Ovary (tissue), 9 donors: Measurements from ENCODE around the gene SLC6A18. TPM values are rescaled to one million over a fixed set of nuclear protein-coding genes. Genes with fewer than 3 reads are reported as not detected.

Source experiments
- DNase-seq, 5 donors: peaks; one replicate each; pipeline ENCODE4 v3.0.0-alpha.2; 2019 to 2020
- H3K27ac ChIP-seq, 2 donors: fragments of 200-600 bp; one replicate each; pipeline versions ENCODE4 v1.5.1 to v1.8.0; 2019 to 2022
- H3K27me3 ChIP-seq: fragments of 200-600 bp; one replicate; pipeline ENCODE4 v1.8.0; 2022
- H3K36me3 ChIP-seq: fragments of 200-600 bp; sonication (generic); one replicate; pipeline ENCODE4 v1.5.1; 2019
- H3K4me1 ChIP-seq: one replicate; pipeline ENCODE4 v1.8.1; 2013; ENCODE audit warnings: mild to moderate bottlenecking, moderate library complexity; ENCODE audit not compliant: insufficient read depth
- H3K4me3 ChIP-seq: fragments of 200-600 bp; sonication (generic); one replicate; pipeline ENCODE4 v1.5.1; 2017
- H3K9me3 ChIP-seq, 2 donors: fragments of 200-600 bp in 1 of 2; sonication (generic) in 1 of 2; one replicate each; pipeline versions ENCODE4 v1.5.1 to v1.8.1; 2013 to 2019; ENCODE audit warnings: mild to moderate bottlenecking in 1 of 2, moderate library complexity in 1 of 2
- EP300 ChIP-seq: sonication (generic); formaldehyde crosslinking; IDR thresholded peaks from one replicate; pipeline ENCODE4 v1.6.1; 2017; ENCODE audit warnings: antibody characterized with exemption
- POLR2A ChIP-seq: fragments of 450-650 bp; IDR thresholded peaks from one replicate; pipeline ENCODE4 v1.6.1; 2017; ENCODE audit warnings: antibody characterized with exemption, mild to moderate bottlenecking, moderate library complexity
- WGBS, 3 donors: extraction: QIAGEN DNeasy Blood & Tissue Kit in 1 of 3; methylation state at CpG; one replicate each; pipeline versions ENCODE4 v1.1.5 to v1.1.7; 2013 to 2017; 5-methylcytosine and 5-hydroxymethylcytosine counted together
- intact Hi-C, 4 donors: fragments of 100-400 bp; cut with DNase I; formaldehyde crosslinking; loops; one replicate each; pipeline versions ENCODE4 v1.11.0 to v1.15.1; 2022 to 2023
- polyA plus RNA-seq, 2 donors: library from polyadenylated mRNA; stranded (reverse); fragments of 200-250 nt in 1 of 2; fragments of 350-450 nt in 1 of 2; fragmentation: Illumina TruSeq in 1 of 2; extraction: RNeasy Lipid Tissue Mini Kit (QIAGEN cat#74804) in 1 of 2; gene quantifications; one replicate each; pipeline ENCODE4 v1.2.3, GENCODE V29; 2013 to 2014
- total RNA-seq, 7 donors: library from RNA; depleted of rRNA in 2 of 7; stranded (reverse); fragments of >200 nt in 2 of 7; fragmentation: NEBNext Ultra II Directional in 3 of 7; extraction: Animal tissue kit (Norgen Biotek cat#: 25700) in 3 of 7; gene quantifications; one replicate each; pipeline versions ENCODE4 v1.1.0 to v1.2.4, GENCODE V29; 2016 to 2023
- TF ChIP-seq, protein P1 (sequence below), 3 donors: fragments of 450-650 bp in 2 of 3; fragments of 200-600 bp in 1 of 3; IDR thresholded peaks; one replicate each; pipeline versions ENCODE4 v1.5.1 to v1.8.0; 2016 to 2022; ENCODE audit warnings: antibody characterized with exemption in 3 of 3, mild to moderate bottlenecking in 1 of 3
- donor health status: DM: no; HTN: no; CAD: no; lungs with moderate emphysema.
- donor health status: DM: no; HTN: no; CAD: no.
- donor health status: Bipolar disorder and iron deficiency.
- donor health status: DM: yes; HTN: yes; CAD: no.
- donor health status: DM: no; HTN: no; CAD: no.
- donor health status: DM: yes; HTN: yes; CAD: no.

The SLC6A18 gene
- total and polyA plus RNA-seq, 9 donors: not detected

DNA sequence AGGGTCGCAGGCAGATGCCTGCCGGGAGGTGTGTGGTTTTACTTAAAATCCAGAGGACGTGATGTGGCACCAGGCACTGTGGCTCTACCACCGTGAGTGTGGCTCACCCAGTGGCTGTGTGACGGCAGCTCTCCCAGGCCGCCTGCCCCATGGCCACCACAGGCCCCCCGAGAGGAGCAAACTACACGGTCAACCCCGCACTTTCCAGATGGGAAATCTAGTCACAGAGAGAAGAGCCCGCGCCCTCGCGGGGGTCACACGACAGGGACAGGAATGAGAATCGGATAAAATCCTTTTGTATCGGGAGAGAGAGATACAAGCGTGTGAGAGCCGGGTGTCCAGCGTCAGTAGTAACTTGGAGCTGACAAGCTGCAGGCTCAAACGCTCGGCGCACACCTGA, 45.2 kb downstream of the SLC6A18 start:
- Histone ChIP-seq H3K9me3 (no peaks in the 10 kb centered on the region), H3K27ac (no peak overlapping the region), H3K4me1 (no peaks in the 10 kb centered on the region), H3K4me3 (no peak overlapping the region), H3K36me3 (no peaks in the 10 kb centered on the region), H3K27me3 (no peaks in the 10 kb centered on the region)
- DNase-seq: no peak
- TF ChIP-seq, protein P1, sequence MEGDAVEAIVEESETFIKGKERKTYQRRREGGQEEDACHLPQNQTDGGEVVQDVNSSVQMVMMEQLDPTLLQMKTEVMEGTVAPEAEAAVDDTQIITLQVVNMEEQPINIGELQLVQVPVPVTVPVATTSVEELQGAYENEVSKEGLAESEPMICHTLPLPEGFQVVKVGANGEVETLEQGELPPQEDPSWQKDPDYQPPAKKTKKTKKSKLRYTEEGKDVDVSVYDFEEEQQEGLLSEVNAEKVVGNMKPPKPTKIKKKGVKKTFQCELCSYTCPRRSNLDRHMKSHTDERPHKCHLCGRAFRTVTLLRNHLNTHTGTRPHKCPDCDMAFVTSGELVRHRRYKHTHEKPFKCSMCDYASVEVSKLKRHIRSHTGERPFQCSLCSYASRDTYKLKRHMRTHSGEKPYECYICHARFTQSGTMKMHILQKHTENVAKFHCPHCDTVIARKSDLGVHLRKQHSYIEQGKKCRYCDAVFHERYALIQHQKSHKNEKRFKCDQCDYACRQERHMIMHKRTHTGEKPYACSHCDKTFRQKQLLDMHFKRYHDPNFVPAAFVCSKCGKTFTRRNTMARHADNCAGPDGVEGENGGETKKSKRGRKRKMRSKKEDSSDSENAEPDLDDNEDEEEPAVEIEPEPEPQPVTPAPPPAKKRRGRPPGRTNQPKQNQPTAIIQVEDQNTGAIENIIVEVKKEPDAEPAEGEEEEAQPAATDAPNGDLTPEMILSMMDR (IDR thresholded peaks at IDR 0.05): no peak
- TF ChIP-seq POLR2A: no peak
- TF ChIP-seq EP300: no peak
- WGBS, 3 donors: 89 to 94% (median 91%) methylated on average over 22 of the region's 22 CpGs
- intact Hi-C loops: no loop called here

DNA sequence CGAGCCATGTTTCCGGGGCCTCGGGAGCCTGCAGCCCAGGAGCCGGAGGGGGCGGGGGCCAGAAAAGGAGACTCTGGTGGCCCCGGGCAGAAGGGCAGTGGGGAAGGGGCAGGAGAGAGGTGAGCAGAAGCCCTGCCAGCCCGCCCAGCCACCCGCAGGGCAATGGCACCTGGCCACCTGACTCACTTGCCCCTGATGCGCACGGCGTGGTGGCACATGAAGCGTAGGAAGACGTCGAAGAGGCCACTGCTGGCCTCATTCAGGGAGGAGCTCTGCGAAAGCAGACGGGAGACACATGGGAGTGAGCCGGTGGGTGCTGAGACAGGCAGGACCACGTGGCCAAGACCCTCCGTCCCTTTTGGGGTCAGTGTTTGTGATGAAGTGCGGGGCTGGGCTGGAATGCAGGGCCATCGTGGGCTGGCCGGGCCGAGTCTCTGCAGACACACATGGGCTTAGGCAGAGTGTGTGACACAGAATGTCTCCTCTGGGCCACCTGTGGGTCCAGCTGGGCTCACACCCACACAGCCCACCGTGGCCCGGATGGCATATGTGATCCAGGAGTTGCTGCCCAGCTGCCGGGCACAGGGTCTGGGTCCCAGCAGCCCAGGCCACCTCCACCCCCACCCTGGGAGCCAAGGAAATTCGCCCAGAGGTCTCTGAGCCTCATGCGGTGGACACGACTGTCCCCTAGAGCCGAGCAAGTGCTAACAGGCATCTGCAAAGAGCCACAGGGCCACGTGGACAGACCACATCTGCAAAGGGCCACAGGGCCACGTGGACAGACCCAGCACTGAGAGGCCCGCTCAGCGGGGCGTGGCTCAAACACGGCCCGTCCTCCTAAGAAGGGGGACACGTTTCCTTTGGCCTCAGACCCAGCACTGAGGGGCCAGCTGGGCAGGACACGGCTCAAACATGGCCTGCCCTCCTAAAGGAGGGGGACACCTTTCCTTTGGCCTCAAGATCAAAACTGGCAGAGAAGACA, 46.0 kb downstream of the SLC6A18 start:
- H3K9me3 ChIP-seq: no peaks in the 10 kb centered on the region
- no peak for DNase-seq
- no peak overlapping the region for H3K27ac ChIP-seq
- no peak overlapping the region for H3K4me3 ChIP-seq
- no peaks in the 10 kb centered on the region for H3K36me3 ChIP-seq
- intact Hi-C loops: no loop called here
- H3K4me1 ChIP-seq: no peaks in the 10 kb centered on the region
- no peaks in the 10 kb centered on the region for H3K27me3 ChIP-seq
- TF ChIP-seq EP300 (no peak), POLR2A (no peak)
- TF ChIP-seq, protein P1 (IDR thresholded peaks at IDR 0.05): no peak
- 89 to 91% (median 90%) methylated on average over 35 to 39 of the region's 39 CpGs for WGBS, 3 donors

DNA sequence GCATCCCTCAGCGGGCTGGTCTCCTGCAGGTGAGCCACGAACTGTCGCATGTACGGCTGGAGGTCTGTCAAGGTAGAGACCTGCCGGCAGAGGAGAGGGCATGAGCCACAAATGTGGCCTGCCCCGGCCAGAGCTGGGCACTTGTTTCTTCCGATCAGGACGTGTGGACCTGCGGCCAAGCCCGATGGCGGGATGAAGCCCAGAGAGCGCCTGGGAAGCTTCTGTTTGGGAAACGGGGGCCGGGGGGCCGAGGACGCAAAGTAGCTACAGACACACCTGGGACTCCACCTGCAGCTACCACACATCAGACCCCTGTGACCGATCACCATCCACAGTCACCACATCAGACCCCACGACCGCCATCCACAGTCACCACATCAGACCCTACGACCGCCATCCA, 47.0 kb downstream of the SLC6A18 start:
- Histone ChIP-seq H3K4me1 (no peaks in the 10 kb centered on the region), H3K36me3 (no peaks in the 10 kb centered on the region), H3K27ac (no peak overlapping the region), H3K27me3 (no peaks in the 10 kb centered on the region), H3K9me3 (no peaks in the 10 kb centered on the region), H3K4me3 (no peak overlapping the region)
- intact Hi-C loops: no loop called here
- no peak for DNase-seq
- TF ChIP-seq, protein P1 (IDR thresholded peaks at IDR 0.05): no peak
- TF ChIP-seq EP300 (no peak), POLR2A (no peak)
- WGBS, 3 donors: 94 to 96% (median 95%) methylated on average over 21 of the region's 21 CpGs

DNA sequence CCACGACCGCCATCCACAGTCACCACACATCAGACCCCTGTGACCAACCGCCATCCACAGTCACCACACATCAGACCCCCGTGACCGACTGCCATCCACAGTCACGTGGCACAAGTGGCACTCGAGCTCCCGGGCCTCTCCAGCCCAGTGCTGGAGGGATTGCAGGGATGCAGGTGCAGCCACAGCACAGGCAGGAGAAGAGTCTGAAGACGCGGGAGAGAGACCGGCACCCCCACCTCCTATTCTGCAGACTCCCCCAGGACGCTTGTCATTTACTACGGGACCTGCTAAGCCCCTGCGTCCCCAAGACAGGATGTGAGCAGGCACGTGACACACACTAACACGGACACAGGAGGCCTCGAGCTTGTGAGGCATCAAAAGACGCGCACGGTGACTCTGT, 48.6 kb downstream of the SLC6A18 start:
- intact Hi-C loops: no loop called here
- Histone ChIP-seq H3K36me3 (no peaks in the 10 kb centered on the region), H3K4me3 (no peak overlapping the region), H3K27me3 (no peaks in the 10 kb centered on the region), H3K4me1 (no peaks in the 10 kb centered on the region), H3K27ac (no peak overlapping the region), H3K9me3 (no peaks in the 10 kb centered on the region)
- DNase-seq: no peak
- TF ChIP-seq POLR2A: no peak
- TF ChIP-seq, protein P1 (IDR thresholded peaks at IDR 0.05): no peak
- no peak for TF ChIP-seq EP300
- 92 to 94% (median 93%) methylated on average over 18 to 20 of the region's 20 CpGs for WGBS, 3 donors
